Caco-2 (cell line): ENCODE measurements around the gene RXRG. TPM values are rescaled to one million over a fixed set of nuclear protein-coding genes. Genes with fewer than 3 reads are reported as not detected.

Source experiments
- BruUV-seq: library from RNA; stranded (reverse); fragments of 400-500 nt; replicated peaks from 2 replicates; lab custom pipeline; 2021; lab: Mats Ljungman, UMichigan
- CTCF ChIA-PET: fragments of 300-600 bp; sonication (Branson Sonifier 250); formaldehyde crosslinking; loops from one replicate; lab custom pipeline; 2022; ENCODE audit warnings: antibody characterized with exemption; lab: Charles Lee
- POLR2A ChIA-PET: fragments of 300-600 bp; sonication (Branson Sonifier 250); formaldehyde crosslinking; loops from one replicate; lab custom pipeline; 2022; ENCODE audit warnings: antibody characterized with exemption; lab: Charles Lee
- DNase-seq, 2 experiments: peaks; one replicate each; pipeline versions ENCODE4 v3.0.0 to v3.0.0-alpha.2; 2020 to 2022
- H3K27me3 ChIP-seq: replicated peaks from 2 replicates; pipeline ENCODE4 v1.6.0; 2011; ENCODE audit warnings: low read length; ENCODE audit not compliant: control insufficient read depth, insufficient read depth
- H3K36me3 ChIP-seq: 2 replicates; pipeline ENCODE4 v1.5.1; 2011; ENCODE audit warnings: low read length; ENCODE audit not compliant: control insufficient read depth, insufficient read depth
- H3K4me1 ChIP-seq: fragments of 250-450 bp; sonication (Bioruptor Pico); 2 replicates; pipeline ENCODE4 v1.5.1; 2020; ENCODE audit warnings: mild to moderate bottlenecking
- H3K4me3 ChIP-seq: 2 replicates; pipeline ENCODE4 v1.5.1; 2011; ENCODE audit warnings: low read depth, mild to moderate bottlenecking, control low read depth, low read length
- H3K9me3 ChIP-seq: fragments of 250-450 bp; sonication (Bioruptor Pico); 2 replicates; pipeline ENCODE4 v1.5.1; 2020; ENCODE audit warnings: mild to moderate bottlenecking, moderate library complexity
- H3K27ac Mint-ChIP-seq: one replicate; pipeline ENCODE4 v1.8.0; 2022; ENCODE audit warnings: mixed read lengths; ENCODE audit not compliant: unreplicated experiment
- H3K27me3 Mint-ChIP-seq: one replicate; pipeline ENCODE4 v1.8.0; 2022; ENCODE audit warnings: mixed read lengths; ENCODE audit not compliant: insufficient read depth, unreplicated experiment
- H3K36me3 Mint-ChIP-seq: one replicate; pipeline ENCODE4 v1.8.0; 2022; ENCODE audit warnings: mild to moderate bottlenecking, mixed read lengths; ENCODE audit not compliant: insufficient read depth, unreplicated experiment
- H3K4me1 Mint-ChIP-seq: one replicate; pipeline ENCODE4 v1.8.0; 2022; ENCODE audit warnings: low read depth, mixed read lengths; ENCODE audit not compliant: unreplicated experiment
- H3K4me3 Mint-ChIP-seq: one replicate; pipeline ENCODE4 v1.8.0; 2022; ENCODE audit warnings: mild to moderate bottlenecking, moderate library complexity, mixed read lengths; ENCODE audit not compliant: unreplicated experiment
- H3K9me3 Mint-ChIP-seq: one replicate; pipeline ENCODE4 v1.8.0; 2022; ENCODE audit warnings: mixed read lengths; ENCODE audit not compliant: unreplicated experiment
- CTCF ChIP-seq, 2 experiments: fragments of 200-600 bp in 1 of 2; IDR thresholded peaks; 1 replicate in 1 of 2; 2 replicates in 1 of 2; pipeline versions ENCODE4 v1.5.1 to v1.8.0; 2011 to 2022; ENCODE audit warnings: antibody characterized with exemption in 1 of 2, control low read depth in 1 of 2, inconsistent platforms in 1 of 2, low read depth in 1 of 2, low read length in 1 of 2, mild to moderate bottlenecking in 1 of 2, moderate library complexity in 1 of 2; ENCODE audit not compliant: insufficient read depth in 1 of 2, severe bottlenecking in 1 of 2, unreplicated experiment in 1 of 2
- intact Hi-C: fragments of 100-400 bp; cut with micrococcal nuclease; formaldehyde crosslinking; loops from one replicate; pipeline ENCODE4 v1.10.0; 2022; ENCODE audit not compliant: unreplicated experiment
- total RNA-seq: library from RNA; stranded (reverse); gene quantifications from 2 replicates; pipeline ENCODE4 v1.2.3, GENCODE V29; 2022

The RXRG gene
- total RNA-seq, 1 experiment from 2014 or later, result not detected

- H3K27me3 ChIP-seq, result no peaks in the 10 kb centered on the region; the same call in 1 of the 2 replicates
- intact Hi-C loops, result loop anchor here (10.0 kb wide), 1 partner anchor 512 kb away; no protein-coding TSS in a partner anchor
- H3K9me3 ChIP-seq, result no peaks in the 10 kb centered on the region
- ChIA-PET CTCF (interaction anchor here (0.9 kb wide), 1 partner anchor 9 kb away, joined by 3 read pairs; no protein-coding TSS in a partner anchor), POLR2A (no interaction called here)
- Mint-ChIP-seq H3K36me3 (no peaks in the 10 kb centered on the region), H3K4me1 (no peaks in the 10 kb centered on the region), H3K9me3 (no peaks in the 10 kb centered on the region), H3K27me3 (peaks cover 6% of the 10 kb centered on the region), H3K27ac (no peak overlapping the region), H3K4me3 (no peak overlapping the region)
- DNase-seq, result no peak
- BruUV-seq, result no TSS peak
- H3K4me3 ChIP-seq, result no peak overlapping the region
- no peaks in the 10 kb centered on the region for H3K4me1 ChIP-seq
- H3K36me3 ChIP-seq, result no peaks in the 10 kb centered on the region
- no peak for TF ChIP-seq CTCF (IDR thresholded peaks at IDR 0.05; ENCODE audit: insufficient read depth in 1 of 2, low read depth in 1 of 2, low read length in 1 of 2, severe bottlenecking in 1 of 2, unreplicated experiment in 1 of 2)
Measured at GRCh38 chr1:165402517-165403111, 42.3 kb downstream of the RXRG start.

DNA sequence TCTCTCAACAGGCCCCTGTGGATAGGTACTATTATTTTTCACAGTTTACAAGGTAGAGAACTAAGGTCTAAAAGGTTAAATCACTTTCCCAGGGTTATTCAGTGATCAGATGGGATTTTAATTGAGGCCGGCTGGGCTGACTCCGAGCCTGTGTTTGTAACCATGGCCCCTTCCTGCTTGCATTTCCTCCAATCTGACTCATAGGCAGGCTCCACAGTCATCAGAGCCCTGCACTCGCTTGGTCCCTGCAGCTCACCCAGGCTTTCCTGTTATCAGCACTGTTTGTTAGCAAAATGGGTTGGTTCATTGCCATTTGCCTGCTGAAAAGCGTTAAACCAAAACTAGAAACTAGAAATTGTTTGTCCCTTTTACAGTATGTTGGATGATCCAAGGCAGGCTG lies 47.0 kb downstream of the RXRG start:
- no peak for DNase-seq
- H3K36me3 ChIP-seq, result no peaks in the 10 kb centered on the region
- no peaks in the 10 kb centered on the region; the same call in 1 of the 2 replicates for H3K27me3 ChIP-seq
- TF ChIP-seq CTCF (IDR thresholded peaks at IDR 0.05; ENCODE audit: insufficient read depth in 1 of 2, low read depth in 1 of 2, low read length in 1 of 2, severe bottlenecking in 1 of 2, unreplicated experiment in 1 of 2), result no peak
- no peak overlapping the region for H3K27ac Mint-ChIP-seq
- CTCF ChIA-PET, result no interaction called here
- H3K36me3 Mint-ChIP-seq, result no peaks in the 10 kb centered on the region
- no peaks in the 10 kb centered on the region for H3K4me1 ChIP-seq
- peaks cover 10% of the 10 kb centered on the region for H3K27me3 Mint-ChIP-seq
- intact Hi-C loops, result no loop called here
- no peaks in the 10 kb centered on the region for H3K4me1 Mint-ChIP-seq
- no peak overlapping the region for H3K4me3 ChIP-seq
- no peaks in the 10 kb centered on the region for H3K9me3 ChIP-seq
- BruUV-seq, result no TSS peak
- H3K4me3 Mint-ChIP-seq, result no peak overlapping the region
- POLR2A ChIA-PET, result no interaction called here
- H3K9me3 Mint-ChIP-seq, result no peaks in the 10 kb centered on the region

- no peaks in the 10 kb centered on the region for H3K4me1 ChIP-seq
- H3K27me3 ChIP-seq, result no peaks in the 10 kb centered on the region
- intact Hi-C loops, result no loop called here
- Mint-ChIP-seq H3K36me3 (no peaks in the 10 kb centered on the region), H3K27ac (no peak overlapping the region), H3K9me3 (no peaks in the 10 kb centered on the region), H3K4me1 (no peaks in the 10 kb centered on the region), H3K4me3 (no peak overlapping the region), H3K27me3 (peaks cover 14% of the 10 kb centered on the region)
- no peak for TF ChIP-seq CTCF (IDR thresholded peaks at IDR 0.05; ENCODE audit: insufficient read depth in 1 of 2, low read depth in 1 of 2, low read length in 1 of 2, severe bottlenecking in 1 of 2, unreplicated experiment in 1 of 2)
- DNase-seq, result no peak
- CTCF ChIA-PET, result interaction anchor here (0.6 kb wide), 1 partner anchor 197 kb away, joined by 3 read pairs; no protein-coding TSS in a partner anchor
- H3K9me3 ChIP-seq, result no peaks in the 10 kb centered on the region
- H3K4me3 ChIP-seq, result no peak overlapping the region
- POLR2A ChIA-PET, result no interaction called here
- BruUV-seq, result no TSS peak
- H3K36me3 ChIP-seq, result no peaks in the 10 kb centered on the region
Measured at GRCh38 chr1:165395901-165396300, 49.0 kb downstream of the RXRG start.
